Iris pigment epithelial cell (primary cell): ENCODE data around the gene PIK3R1.
A peak's percentile ranks its signal among the peaks of the same experiment; 100 is the strongest.

Experiments
- DNase-seq: peaks from one replicate; pipeline ENCODE4 v3.0.0-alpha.2; 2011; ENCODE audit warnings: low read depth

The PIK3R1 gene

GRCh38 chr5:68271124-68271523 lies 55.6 kb downstream of the PIK3R1 start:
- no peak for DNase-seq

GRCh38 chr5:68272289-68272688 lies 56.7 kb downstream of the PIK3R1 start:
- peak; percentile 17 for DNase-seq

GRCh38 chr5:68273717-68274409 lies 58.3 kb downstream of the PIK3R1 start:
- DNase-seq = no peak

DNA sequence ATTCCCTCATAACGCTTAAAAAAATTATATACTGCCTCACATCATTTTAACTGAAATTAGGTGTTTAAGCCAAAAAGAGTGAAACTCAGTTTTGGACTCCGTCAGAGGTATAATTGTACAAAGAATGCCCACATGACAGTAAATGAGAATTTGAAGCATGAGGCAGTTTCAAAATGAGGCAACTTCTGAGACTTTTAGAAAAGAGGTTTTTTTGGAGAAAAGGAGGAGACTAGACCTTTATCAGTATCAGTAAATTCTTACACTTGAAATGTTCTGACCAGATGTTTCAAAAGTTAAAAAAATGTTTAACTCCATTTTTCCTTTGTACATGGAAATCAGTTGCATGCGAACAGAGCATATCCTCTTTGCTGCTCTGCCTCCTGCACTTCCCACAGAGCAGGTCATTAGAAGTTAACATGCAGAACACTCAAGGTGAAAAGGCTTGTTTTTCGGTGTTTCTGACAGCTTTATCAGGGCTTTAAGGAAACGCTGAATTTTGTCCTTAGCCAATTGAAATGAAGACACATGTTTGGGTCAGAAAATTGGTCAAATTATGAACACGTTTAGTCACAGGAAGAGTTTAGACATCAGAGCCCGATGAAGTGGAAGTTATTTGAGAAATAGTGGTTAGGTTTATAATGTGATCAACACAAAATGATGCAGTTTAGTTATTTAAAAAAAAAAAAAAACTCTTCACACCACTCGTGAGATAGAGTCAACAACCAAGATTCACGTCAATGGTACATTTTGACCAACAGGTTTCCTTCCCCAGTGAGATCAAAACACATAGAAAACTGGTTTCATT lies 59.5 kb downstream of the PIK3R1 start:
- DNase-seq = no peak

DNA sequence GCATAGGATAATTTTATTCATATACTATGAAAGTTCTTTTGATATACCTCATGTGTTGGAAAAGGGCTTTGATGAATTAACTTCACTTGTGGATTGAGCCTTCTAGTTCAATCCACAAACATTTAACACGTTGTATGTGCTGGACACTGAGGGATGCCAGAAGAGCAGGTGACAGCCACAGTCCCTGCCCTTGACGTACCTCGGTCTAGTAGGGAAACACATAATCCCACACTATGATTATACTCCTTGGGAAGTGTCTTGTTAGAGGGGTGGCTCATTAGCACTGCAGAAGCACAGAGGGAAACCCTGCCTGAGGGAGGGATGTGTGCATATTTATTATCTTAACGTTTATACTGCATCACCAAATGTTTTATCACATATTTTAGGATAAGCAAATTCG lies 61.2 kb downstream of the PIK3R1 start:
- no peak for DNase-seq

DNA sequence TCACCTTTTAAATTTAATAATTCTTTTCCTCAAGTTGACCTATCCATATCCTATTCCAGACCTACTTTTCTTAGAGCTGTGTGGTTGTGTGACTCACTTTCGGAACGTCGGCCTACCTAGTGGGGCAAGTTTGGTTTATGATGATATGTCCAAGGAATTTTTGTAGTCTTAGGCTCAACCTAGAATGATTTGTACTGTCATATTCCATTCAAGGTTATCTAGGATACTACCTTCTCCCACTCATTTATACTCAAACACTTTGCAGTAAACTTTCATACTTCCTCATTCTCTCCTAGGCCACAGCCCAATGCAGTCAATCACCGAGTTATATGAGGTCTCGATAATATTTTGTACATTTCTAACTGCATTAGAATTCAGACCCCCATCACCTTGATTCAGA lies 61.9 kb downstream of the PIK3R1 start:
- peak; percentile 81 for DNase-seq

DNA sequence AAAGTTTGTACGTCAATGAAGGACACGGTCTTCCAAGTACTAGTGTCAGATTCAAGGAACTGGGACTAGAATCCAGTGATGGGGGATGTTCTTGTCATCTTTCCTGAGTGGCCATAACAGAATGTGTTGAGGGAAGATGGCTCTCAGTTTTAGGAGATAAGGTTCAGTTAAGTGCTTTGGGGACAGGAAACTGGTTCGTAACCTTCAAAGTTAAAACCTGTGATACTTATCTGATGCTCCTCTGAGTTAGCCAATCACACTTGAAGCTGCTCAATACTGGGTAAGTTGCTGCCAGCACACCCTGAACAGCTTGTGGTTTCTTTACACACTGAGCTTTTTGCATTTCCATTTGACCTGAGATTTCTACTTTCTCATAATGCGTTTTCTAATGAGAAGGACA lies 64.4 kb downstream of the PIK3R1 start:
- DNase-seq = no peak

DNA sequence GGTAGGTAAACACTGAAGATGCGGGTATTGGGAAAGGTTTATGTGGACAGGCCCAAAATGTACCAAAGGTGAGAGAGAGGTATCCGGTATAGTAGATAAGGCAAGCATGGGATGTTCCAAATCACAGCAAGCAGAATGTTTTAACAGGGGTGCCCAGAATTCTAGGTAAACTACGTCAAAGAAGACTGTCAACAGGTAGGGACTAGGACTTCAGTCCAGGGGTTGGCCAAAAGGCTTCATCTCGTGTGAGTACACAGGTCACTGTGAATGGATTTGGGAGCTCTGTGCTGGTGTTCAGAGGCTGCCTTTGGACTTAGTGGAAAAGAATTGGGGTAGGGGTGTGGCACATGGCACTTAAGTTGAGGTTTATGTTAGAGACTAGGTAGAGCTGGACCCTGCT lies 66.4 kb downstream of the PIK3R1 start:
- no peak for DNase-seq

- DNase-seq = no peak
Measured at GRCh38 chr5:68283766-68284165, 68.2 kb downstream of the PIK3R1 start.

GRCh38 chr5:68285075-68285840 lies 69.7 kb downstream of the PIK3R1 start:
- no peak for DNase-seq

- peak; percentile 68 for DNase-seq
Measured at GRCh38 chr5:68285851-68286611, 70.5 kb downstream of the PIK3R1 start.

- DNase-seq = no peak
Measured at GRCh38 chr5:68286612-68286912, 71.0 kb downstream of the PIK3R1 start.

DNA sequence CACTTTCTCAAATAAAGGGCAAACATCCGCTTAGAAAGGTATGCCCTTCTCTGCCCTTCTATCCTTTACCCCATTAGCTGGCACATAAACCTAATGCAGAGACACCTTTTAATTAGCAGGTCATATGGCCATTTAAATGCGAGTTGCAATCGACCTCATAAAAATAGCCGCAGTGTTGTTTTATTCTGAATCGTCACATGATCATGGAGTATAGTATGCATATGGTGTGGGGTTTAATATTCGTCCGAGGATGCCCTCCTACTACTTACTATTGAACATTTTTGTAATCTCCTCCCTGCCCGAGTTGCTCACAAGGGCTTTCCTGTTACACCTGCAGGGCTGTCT lies 72.0 kb downstream of the PIK3R1 start:
- DNase-seq = no peak

DNA sequence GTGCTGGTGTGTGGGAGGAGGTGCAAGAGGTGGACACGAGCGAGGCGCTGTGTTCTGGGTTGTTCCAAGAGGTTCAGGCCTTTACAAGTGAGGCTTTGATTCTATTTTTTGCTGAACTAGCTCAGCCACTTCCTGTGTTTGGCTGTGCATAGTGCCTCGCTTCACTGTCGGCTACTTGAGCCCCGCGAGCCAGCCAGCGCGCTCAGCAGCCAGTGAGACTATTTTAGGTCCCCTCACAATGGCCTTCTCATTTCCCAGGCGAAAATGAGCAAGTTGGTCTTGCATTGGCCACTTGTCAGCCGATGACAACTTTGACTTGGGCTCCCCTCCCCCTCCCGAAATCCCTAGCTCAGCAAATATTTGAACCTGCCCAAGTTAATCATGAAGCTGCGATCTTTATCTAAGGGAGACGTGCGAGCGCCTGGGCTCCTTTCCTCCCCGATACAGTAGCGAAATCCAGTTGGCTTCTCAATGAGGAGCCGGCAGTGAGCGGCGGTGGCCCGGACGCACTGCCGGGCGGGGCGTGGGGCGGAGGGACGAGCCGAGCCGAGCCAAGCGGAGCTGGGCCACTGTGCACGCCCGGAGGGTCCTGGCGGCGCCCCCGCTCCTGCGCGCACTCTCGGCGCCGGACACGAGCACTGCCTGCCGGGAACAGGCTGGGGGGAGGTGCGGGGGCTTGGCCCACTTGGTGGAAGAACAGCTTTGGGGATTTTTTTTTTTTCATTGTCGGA lies 72.6 kb downstream of the PIK3R1 start:
- DNase-seq = peak; percentile 55

- DNase-seq = peak; percentile 37
Measured at GRCh38 chr5:68288707-68289134, 73.2 kb downstream of the PIK3R1 start.

GRCh38 chr5:68289498-68289897 lies 73.9 kb downstream of the PIK3R1 start:
- peak; percentile 7 for DNase-seq

GRCh38 chr5:68290260-68290674 lies 74.7 kb downstream of the PIK3R1 start:
- peak; percentile 80 for DNase-seq

DNA sequence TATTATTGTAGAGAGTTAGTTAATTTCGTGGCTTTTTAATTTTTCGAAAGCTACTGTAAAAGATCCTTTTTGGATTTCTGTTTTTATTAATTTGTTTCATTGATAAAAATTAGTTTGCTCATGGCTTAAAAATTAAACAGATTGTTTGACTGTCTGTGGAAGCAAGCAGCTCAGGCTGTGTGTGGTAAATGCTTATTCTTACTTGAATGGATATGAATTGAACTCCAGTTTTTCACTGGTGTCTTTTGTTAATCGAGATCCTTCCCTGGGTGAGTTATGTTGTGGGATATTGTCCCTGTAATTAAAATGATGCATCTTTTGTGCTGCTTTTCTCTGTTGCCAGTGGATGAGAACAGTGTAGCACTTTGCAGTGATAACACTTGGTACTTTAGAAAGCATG lies 75.3 kb downstream of the PIK3R1 start:
- DNase-seq = no peak

DNA sequence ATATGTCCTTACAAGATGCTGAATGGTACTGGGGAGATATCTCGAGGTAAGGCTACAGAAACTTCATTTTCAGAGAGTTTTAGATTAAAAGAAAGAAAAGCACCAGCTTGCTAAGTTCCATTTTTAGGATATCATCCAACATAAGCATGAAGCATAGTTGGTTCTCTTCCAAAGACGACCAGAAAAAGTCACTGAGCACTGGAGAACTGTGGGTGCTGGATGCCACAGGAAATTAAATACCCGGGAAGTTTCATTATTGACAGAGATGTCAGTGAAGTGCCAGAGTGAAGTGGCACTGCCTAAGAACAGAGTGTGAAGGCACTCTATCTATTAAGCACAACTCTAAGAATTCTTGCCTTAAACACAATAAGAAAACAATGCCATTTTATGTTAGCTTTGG lies 76.8 kb downstream of the PIK3R1 start:
- peak; percentile 15 for DNase-seq

- no peak for DNase-seq
Measured at GRCh38 chr5:68295772-68296171, 80.2 kb downstream of the PIK3R1 start.

DNA sequence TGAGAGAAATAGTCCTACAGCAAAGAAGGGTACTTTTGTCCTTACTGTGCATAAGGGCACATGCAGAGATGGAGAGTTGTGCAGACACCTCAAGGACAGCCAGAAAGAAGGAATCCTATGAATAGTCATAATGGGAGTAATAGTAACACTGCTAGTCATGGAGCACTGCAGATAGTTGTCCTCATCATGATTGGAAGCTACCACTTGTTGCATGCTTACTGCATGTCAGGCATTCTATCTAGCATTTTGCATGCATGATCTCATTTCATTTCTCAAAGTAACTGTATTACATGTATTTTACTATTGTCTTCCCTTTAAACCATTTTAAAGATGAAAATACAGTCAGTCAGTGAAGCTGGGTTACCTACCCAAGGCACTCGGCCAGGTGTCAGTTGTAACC lies 81.3 kb downstream of the PIK3R1 start:
- no peak for DNase-seq

- DNase-seq = no peak
Measured at GRCh38 chr5:68297656-68298055, 82.1 kb downstream of the PIK3R1 start.
